ENCODE data around the gene SASS6. TPM values are rescaled to one million over a fixed set of nuclear protein-coding genes. Genes with fewer than 3 reads are reported as not detected.

The SASS6 gene
- total and polyA plus RNA-seq, 9 of the 15 experiments (the other 6 are each of a cell fraction or from before 2014, with no cell fraction given), result 11.6 to 34.1 (median 18.0) TPM

DNA sequence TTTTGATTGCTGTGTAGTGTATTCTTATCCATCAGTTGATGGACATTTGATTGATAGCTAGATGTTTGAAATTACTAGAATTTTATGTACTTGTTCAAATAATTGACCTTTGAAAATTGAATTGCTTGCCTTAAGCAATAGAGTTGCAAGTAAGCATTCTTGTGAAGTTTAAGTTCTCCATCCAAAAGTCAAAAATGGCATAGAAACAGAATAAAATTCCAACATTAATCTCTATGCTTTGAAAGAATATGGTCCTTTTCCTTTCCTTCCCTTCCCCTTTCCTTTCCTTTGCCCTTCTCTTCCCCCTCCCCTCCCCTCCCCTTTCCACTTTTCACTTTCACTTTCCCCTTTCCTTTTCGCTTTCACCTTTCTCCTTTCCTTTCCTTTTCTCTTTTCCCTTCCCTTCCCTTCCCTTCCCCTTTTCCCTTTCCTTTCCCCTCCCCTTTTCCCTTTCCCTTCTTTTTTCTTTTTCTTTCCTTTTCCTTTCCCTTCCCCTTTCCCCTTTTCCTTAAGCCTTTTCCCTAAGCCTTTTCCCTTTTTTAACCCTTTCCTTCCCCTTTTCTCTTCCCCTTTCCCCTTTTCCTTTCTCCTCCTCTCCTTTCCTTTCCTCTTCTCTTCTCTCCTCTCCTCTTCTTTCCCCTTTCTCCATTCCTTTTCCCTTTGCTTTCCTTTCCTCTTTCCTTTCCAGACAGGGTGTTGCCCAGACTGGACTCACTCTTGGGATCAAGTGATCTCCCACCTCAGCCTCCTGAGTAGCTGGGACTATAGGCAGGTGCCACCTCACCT is 67.4 kb downstream of the SASS6 start:
- no peak overlapping the region for H3K4me3 ChIP-seq
- intact Hi-C loops (cut with micrococcal nuclease), result no loop called here
- no peak for TF ChIP-seq RNF2 (IDR thresholded peaks at IDR 0.05)
- no peak for TF ChIP-seq ZNF586 (CRISPR knock-in tag; conservative IDR thresholded peaks at IDR 0.05)
- no peak for TF ChIP-seq TCF7L2 (IDR thresholded peaks at IDR 0.05; ENCODE audit: low read depth, low read length)
- TF ChIP-seq, protein P1, sequence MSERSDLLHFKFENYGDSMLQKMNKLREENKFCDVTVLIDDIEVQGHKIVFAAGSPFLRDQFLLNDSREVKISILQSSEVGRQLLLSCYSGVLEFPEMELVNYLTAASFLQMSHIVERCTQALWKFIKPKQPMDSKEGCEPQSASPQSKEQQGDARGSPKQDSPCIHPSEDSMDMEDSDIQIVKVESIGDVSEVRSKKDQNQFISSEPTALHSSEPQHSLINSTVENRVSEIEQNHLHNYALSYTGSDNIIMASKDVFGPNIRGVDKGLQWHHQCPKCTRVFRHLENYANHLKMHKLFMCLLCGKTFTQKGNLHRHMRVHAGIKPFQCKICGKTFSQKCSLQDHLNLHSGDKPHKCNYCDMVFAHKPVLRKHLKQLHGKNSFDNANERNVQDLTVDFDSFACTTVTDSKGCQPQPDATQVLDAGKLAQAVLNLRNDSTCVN (CRISPR knock-in tag; IDR thresholded peaks at IDR 0.05), result peak; percentile 85; the same call in 1 of the 2 replicates
- TF ChIP-seq HDGF (IDR thresholded peaks at IDR 0.05), result peak; percentile 55; the same call in 1 of the 2 replicates
- TF ChIP-seq HNRNPK (IDR thresholded peaks at IDR 0.05; ENCODE audit: low read depth, low read length, poor library complexity, severe bottlenecking), result peak; percentile 23
- peak; percentile 56; the same call in 1 of the 2 replicates for TF ChIP-seq SNIP1 (IDR thresholded peaks at IDR 0.05; ENCODE audit: low read depth)
- TF ChIP-seq, protein P2, sequence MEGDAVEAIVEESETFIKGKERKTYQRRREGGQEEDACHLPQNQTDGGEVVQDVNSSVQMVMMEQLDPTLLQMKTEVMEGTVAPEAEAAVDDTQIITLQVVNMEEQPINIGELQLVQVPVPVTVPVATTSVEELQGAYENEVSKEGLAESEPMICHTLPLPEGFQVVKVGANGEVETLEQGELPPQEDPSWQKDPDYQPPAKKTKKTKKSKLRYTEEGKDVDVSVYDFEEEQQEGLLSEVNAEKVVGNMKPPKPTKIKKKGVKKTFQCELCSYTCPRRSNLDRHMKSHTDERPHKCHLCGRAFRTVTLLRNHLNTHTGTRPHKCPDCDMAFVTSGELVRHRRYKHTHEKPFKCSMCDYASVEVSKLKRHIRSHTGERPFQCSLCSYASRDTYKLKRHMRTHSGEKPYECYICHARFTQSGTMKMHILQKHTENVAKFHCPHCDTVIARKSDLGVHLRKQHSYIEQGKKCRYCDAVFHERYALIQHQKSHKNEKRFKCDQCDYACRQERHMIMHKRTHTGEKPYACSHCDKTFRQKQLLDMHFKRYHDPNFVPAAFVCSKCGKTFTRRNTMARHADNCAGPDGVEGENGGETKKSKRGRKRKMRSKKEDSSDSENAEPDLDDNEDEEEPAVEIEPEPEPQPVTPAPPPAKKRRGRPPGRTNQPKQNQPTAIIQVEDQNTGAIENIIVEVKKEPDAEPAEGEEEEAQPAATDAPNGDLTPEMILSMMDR (IDR thresholded peaks at IDR 0.05 in 2 of 3, conservative IDR thresholded peaks at IDR 0.05 in 1 of 3; ENCODE audit: insufficient read depth in 2 of 3, low read depth in 1 of 3, low read length in 3 of 3), result no peak
- no peak for TF ChIP-seq ELF2 (CRISPR knock-in tag; IDR thresholded peaks at IDR 0.05)
- no peak for TF ChIP-seq CBFA2T2 (conservative IDR thresholded peaks at IDR 0.05)
- no peak for TF ChIP-seq HSF4 (CRISPR knock-in tag; IDR thresholded peaks at IDR 0.05; ENCODE audit: borderline replicate concordance)
- no peak for TF ChIP-seq ZC3H11A (IDR thresholded peaks at IDR 0.05; ENCODE audit: low read depth, low read length)
- TF ChIP-seq PTBP1 (IDR thresholded peaks at IDR 0.05; ENCODE audit: low read depth, low read length), result no peak
- TF ChIP-seq, protein P3, sequence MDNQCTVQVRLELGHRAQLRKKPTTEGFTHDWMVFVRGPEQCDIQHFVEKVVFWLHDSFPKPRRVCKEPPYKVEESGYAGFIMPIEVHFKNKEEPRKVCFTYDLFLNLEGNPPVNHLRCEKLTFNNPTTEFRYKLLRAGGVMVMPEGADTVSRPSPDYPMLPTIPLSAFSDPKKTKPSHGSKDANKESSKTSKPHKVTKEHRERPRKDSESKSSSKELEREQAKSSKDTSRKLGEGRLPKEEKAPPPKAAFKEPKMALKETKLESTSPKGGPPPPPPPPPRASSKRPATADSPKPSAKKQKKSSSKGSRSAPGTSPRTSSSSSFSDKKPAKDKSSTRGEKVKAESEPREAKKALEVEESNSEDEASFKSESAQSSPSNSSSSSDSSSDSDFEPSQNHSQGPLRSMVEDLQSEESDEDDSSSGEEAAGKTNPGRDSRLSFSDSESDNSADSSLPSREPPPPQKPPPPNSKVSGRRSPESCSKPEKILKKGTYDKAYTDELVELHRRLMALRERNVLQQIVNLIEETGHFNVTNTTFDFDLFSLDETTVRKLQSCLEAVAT (IDR thresholded peaks at IDR 0.05), result peak; percentile 32 to 81; a peak in 2 of 4 replicates
- TF ChIP-seq, protein P4, sequence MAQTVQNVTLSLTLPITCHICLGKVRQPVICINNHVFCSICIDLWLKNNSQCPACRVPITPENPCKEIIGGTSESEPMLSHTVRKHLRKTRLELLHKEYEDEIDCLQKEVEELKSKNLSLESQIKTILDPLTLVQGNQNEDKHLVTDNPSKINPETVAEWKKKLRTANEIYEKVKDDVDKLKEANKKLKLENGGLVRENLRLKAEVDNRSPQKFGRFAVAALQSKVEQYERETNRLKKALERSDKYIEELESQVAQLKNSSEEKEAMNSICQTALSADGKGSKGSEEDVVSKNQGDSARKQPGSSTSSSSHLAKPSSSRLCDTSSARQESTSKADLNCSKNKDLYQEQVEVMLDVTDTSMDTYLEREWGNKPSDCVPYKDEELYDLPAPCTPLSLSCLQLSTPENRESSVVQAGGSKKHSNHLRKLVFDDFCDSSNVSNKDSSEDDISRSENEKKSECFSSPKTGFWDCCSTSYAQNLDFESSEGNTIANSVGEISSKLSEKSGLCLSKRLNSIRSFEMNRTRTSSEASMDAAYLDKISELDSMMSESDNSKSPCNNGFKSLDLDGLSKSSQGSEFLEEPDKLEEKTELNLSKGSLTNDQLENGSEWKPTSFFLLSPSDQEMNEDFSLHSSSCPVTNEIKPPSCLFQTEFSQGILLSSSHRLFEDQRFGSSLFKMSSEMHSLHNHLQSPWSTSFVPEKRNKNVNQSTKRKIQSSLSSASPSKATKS (CRISPR knock-in tag; IDR thresholded peaks at IDR 0.05), result no peak
- TF ChIP-seq TAF7 (tag; IDR thresholded peaks at IDR 0.05), result no peak

More for the DNA sequence above, 67.4 kb downstream of the SASS6 start:
- Histone ChIP-seq H2AFZ (ENCODE audit: low read depth, low read length) (no peak overlapping the region), H3K9me1 (ENCODE audit: control insufficient read depth, insufficient read depth, low read length) (no peaks in the 10 kb centered on the region), H3K27ac (ENCODE audit: extremely low read depth, low read depth, low read length) (no peak overlapping the region), H3K27me3 (ENCODE audit: control insufficient read depth in 2 of 2, insufficient read depth in 2 of 2, low read length in 2 of 2) (no peaks in the 10 kb centered on the region), H3K4me1 (replicated peaks in 1 of 2; ENCODE audit: control insufficient read depth in 2 of 2, insufficient read depth in 2 of 2, low read length in 2 of 2) (no peaks in the 10 kb centered on the region; a peak in 1 of 5 replicates), H3K9ac (ENCODE audit: insufficient read depth in 1 of 2, low read depth in 2 of 2, low read length in 2 of 2) (no peak overlapping the region), H3K36me3 (ENCODE audit: control insufficient read depth, insufficient read depth, low read length) (peaks cover 87% of the 10 kb centered on the region), H4K20me1 (replicated peaks; ENCODE audit: control insufficient read depth, insufficient read depth, low read length) (0 out of 2 replicates have a peak, but pooled peaks cover 2% of the 10 kb centered on the region), H3K79me2 (ENCODE audit: control insufficient read depth, insufficient read depth, low read length) (peaks cover 19% of the 10 kb centered on the region), H3K4me2 (ENCODE audit: insufficient read depth, low read length) (no peak overlapping the region), H3K9me3 (replicated peaks; ENCODE audit: control insufficient read depth, insufficient read depth, low read depth, low read length) (no peaks in the 10 kb centered on the region)
- ATAC-seq, result no peak
- 75% methylated on average over 1 of the region's 1 CpG for WGBS (ENCODE audit: insufficient coverage, low coverage, missing lambda C conversion rate)
- in situ Hi-C loops (cut with MboI), result no loop called here
- DNase-seq (ENCODE audit: extremely low read depth in 1 of 4, low spot score in 3 of 4), result no peak
- no TSS peak for BruUV-seq (replicated peaks)
- ChIA-PET CTCF (ENCODE audit: low intra/inter-chr PET ratio) (no interaction called here), POLR2A (interaction anchor here (0.8 to 1.0 kb wide), 3 partner anchors 17 to 309 kb away, joined by 3 read pairs; no protein-coding TSS in a partner anchor)
- no peak for FAIRE-seq

Measured in K562 (cell line).